ENCODE data around the gene ADAMTSL5.

DNA sequence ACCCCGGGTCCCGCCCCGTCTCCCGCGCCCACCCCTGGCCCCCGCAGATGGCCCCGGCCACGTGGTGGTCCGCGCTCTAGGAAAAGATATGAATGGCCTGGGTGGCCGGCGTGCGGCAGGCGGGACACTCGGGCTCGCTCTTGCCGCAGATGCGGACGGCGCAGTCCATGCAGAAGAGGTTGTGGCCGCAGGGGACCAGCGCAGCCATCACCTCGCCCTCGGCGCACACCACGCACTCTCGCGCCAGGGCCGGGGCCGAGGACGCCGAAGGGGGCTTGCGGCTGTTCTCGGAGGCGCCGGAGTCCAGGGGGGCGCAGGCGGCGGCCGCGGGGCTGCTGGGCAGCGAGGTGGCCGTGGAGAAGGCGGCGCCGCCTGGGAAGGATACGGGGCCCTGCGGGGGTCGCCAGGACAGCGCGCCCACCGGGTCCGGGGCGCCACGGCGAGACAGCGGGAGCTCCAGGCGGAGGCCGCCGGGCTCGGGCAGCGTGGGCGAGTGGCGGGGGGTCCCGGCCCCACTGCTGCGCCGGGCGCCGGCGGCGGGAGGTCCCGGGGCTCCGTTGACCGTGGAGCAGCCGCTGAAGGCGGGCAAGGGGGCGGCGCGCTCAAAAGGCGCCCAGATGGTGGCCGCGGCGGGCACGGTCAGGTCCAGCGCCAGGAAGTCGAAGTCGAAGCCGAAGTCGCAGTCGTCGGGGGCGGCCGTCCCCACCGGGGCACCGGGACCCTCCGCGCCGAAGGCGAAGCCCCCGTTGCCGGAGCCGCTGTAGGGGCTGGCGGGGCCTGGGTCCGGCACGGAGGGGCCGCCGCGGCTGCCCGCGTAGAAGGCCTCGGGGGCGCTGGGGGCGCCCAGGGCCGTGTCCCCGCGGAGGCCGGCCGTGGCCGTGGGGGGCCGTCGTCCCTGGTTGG lies 42.9 kb upstream of the ADAMTSL5 start:
- TF ChIP-seq EP300 (IDR thresholded peaks at IDR 0.05; ENCODE audit: low read depth), result no peak
- TF ChIP-seq, protein P1, sequence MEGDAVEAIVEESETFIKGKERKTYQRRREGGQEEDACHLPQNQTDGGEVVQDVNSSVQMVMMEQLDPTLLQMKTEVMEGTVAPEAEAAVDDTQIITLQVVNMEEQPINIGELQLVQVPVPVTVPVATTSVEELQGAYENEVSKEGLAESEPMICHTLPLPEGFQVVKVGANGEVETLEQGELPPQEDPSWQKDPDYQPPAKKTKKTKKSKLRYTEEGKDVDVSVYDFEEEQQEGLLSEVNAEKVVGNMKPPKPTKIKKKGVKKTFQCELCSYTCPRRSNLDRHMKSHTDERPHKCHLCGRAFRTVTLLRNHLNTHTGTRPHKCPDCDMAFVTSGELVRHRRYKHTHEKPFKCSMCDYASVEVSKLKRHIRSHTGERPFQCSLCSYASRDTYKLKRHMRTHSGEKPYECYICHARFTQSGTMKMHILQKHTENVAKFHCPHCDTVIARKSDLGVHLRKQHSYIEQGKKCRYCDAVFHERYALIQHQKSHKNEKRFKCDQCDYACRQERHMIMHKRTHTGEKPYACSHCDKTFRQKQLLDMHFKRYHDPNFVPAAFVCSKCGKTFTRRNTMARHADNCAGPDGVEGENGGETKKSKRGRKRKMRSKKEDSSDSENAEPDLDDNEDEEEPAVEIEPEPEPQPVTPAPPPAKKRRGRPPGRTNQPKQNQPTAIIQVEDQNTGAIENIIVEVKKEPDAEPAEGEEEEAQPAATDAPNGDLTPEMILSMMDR (IDR thresholded peaks at IDR 0.05), result no peak

Data from transverse colon (tissue), 3 donors.